Adrenal gland (tissue), 5 donors: ENCODE data around the gene GPS2.

Experiments used
- POLR2A ChIP-seq, 2 donors: fragments of 450-650 bp; IDR thresholded peaks; one replicate each; pipeline ENCODE4 v1.6.1; 2017; ENCODE audit warnings: antibody characterized with exemption in 2 of 2, mild to moderate bottlenecking in 2 of 2, moderate library complexity in 1 of 2
- TF ChIP-seq, protein P1 (sequence below), 6 experiments: fragments of 450-650 bp in 4 of 6; fragments of 200-600 bp in 2 of 6; sonication (generic) in 1 of 6; IDR thresholded peaks; 1 replicate in 5 of 6; 2 replicates in 1 of 6; pipeline versions ENCODE4 v1.5.1 to v1.8.0; 2016 to 2021; ENCODE audit warnings: antibody characterized with exemption in 6 of 6, mild to moderate bottlenecking in 2 of 6, moderate library complexity in 1 of 6
- donor health status: DM: no; HTN: no; CAD: no.

DNA sequence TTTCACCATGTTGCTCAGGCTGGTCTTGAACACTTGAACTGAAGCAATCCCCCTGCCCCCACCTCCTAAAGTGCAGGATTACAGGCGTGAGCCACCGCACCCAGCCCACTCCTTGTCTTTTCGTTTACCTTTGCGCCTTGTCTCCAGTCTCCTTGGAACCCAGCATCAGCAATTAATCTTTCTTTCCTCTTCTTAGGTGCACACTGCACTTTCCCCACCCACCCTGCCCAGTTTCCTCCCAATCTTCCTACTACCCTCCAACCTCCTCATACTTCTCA is 51.4 kb downstream of the GPS2 start:
- TF ChIP-seq, protein P1, sequence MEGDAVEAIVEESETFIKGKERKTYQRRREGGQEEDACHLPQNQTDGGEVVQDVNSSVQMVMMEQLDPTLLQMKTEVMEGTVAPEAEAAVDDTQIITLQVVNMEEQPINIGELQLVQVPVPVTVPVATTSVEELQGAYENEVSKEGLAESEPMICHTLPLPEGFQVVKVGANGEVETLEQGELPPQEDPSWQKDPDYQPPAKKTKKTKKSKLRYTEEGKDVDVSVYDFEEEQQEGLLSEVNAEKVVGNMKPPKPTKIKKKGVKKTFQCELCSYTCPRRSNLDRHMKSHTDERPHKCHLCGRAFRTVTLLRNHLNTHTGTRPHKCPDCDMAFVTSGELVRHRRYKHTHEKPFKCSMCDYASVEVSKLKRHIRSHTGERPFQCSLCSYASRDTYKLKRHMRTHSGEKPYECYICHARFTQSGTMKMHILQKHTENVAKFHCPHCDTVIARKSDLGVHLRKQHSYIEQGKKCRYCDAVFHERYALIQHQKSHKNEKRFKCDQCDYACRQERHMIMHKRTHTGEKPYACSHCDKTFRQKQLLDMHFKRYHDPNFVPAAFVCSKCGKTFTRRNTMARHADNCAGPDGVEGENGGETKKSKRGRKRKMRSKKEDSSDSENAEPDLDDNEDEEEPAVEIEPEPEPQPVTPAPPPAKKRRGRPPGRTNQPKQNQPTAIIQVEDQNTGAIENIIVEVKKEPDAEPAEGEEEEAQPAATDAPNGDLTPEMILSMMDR (IDR thresholded peaks at IDR 0.05) = no peak
- TF ChIP-seq POLR2A (IDR thresholded peaks at IDR 0.05) = no peak
